Panc1 (cell line): ENCODE data around the gene LGR4.

Experiments
- POLR2AphosphoS5 ChIP-seq: IDR thresholded peaks from 2 replicates; pipeline ENCODE4 v1.6.1; 2012; ENCODE audit warnings: mild to moderate bottlenecking, low read depth, low read length, moderate library complexity
- SIN3A ChIP-seq: IDR thresholded peaks from 2 replicates; pipeline ENCODE4 v1.6.1; 2012; ENCODE audit warnings: low read depth, mild to moderate bottlenecking, low read length, moderate library complexity, borderline replicate concordance; ENCODE audit not compliant: insufficient read depth
- TCF7L2 ChIP-seq: IDR thresholded peaks from 2 replicates; pipeline ENCODE4 v1.6.1; 2011; ENCODE audit warnings: mild to moderate bottlenecking, low read depth, low read length, inconsistent platforms
- TF ChIP-seq, protein P1 (sequence below): fragments of 450-650 bp; IDR thresholded peaks from 2 replicates; pipeline ENCODE4 v1.5.1; 2017; ENCODE audit warnings: mild to moderate bottlenecking
- TF ChIP-seq, protein P2 (sequence below), 2 experiments: IDR thresholded peaks; 2 replicates each; pipeline ENCODE4 v1.6.1; 2011 to 2012; ENCODE audit warnings: low read depth in 2 of 2, control low read depth in 1 of 2, low read length in 1 of 2, mild to moderate bottlenecking in 1 of 2, moderate library complexity in 1 of 2; ENCODE audit not compliant: insufficient read depth in 1 of 2

DNA sequence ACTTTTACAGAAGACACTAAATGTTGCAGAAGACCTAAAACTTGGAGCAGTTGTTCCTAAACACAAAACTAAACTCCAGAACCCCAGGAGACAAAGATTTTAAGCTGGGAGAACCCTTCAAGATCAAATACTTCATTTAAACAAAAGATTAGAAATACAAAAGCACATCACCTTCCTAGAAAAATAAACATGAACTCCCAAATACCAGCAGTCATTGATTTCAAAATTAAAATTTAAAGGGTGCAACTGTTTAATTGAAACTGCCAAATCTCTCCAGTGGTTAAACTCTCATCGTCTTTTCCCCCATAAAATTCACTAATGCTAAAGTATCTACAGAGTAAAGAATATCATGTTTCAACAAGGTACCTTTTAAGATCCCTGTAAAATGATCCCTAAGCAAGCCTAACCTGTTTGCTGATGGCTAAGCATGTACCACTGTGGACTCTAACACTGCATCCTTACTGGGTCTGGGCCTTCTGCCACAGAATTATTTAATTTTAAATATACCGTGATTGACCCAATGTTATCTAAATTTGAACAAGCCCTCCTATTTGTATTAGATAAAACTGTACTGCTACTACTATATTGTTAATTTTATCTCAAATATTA lies 55.9 kb downstream of the LGR4 start:
- TF ChIP-seq POLR2AphosphoS5 = no peak
- TF ChIP-seq, protein P1, sequence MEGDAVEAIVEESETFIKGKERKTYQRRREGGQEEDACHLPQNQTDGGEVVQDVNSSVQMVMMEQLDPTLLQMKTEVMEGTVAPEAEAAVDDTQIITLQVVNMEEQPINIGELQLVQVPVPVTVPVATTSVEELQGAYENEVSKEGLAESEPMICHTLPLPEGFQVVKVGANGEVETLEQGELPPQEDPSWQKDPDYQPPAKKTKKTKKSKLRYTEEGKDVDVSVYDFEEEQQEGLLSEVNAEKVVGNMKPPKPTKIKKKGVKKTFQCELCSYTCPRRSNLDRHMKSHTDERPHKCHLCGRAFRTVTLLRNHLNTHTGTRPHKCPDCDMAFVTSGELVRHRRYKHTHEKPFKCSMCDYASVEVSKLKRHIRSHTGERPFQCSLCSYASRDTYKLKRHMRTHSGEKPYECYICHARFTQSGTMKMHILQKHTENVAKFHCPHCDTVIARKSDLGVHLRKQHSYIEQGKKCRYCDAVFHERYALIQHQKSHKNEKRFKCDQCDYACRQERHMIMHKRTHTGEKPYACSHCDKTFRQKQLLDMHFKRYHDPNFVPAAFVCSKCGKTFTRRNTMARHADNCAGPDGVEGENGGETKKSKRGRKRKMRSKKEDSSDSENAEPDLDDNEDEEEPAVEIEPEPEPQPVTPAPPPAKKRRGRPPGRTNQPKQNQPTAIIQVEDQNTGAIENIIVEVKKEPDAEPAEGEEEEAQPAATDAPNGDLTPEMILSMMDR = no peak
- TF ChIP-seq, protein P2, sequence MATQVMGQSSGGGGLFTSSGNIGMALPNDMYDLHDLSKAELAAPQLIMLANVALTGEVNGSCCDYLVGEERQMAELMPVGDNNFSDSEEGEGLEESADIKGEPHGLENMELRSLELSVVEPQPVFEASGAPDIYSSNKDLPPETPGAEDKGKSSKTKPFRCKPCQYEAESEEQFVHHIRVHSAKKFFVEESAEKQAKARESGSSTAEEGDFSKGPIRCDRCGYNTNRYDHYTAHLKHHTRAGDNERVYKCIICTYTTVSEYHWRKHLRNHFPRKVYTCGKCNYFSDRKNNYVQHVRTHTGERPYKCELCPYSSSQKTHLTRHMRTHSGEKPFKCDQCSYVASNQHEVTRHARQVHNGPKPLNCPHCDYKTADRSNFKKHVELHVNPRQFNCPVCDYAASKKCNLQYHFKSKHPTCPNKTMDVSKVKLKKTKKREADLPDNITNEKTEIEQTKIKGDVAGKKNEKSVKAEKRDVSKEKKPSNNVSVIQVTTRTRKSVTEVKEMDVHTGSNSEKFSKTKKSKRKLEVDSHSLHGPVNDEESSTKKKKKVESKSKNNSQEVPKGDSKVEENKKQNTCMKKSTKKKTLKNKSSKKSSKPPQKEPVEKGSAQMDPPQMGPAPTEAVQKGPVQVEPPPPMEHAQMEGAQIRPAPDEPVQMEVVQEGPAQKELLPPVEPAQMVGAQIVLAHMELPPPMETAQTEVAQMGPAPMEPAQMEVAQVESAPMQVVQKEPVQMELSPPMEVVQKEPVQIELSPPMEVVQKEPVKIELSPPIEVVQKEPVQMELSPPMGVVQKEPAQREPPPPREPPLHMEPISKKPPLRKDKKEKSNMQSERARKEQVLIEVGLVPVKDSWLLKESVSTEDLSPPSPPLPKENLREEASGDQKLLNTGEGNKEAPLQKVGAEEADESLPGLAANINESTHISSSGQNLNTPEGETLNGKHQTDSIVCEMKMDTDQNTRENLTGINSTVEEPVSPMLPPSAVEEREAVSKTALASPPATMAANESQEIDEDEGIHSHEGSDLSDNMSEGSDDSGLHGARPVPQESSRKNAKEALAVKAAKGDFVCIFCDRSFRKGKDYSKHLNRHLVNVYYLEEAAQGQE (IDR thresholded peaks at IDR 0.05; ENCODE audit: insufficient read depth in 1 of 2, low read depth in 2 of 2, low read length in 1 of 2) = no peak
- TF ChIP-seq SIN3A = no peak
- TF ChIP-seq TCF7L2 = no peak
